Activated CD4-positive, alpha-beta T cell treated with anti-CD3 and anti-CD28 coated beads for 24 hours (primary cell): ENCODE measurements around the gene HS6ST1.

Experiments used
- DNase-seq, 2 donors: peaks; one replicate each; pipeline ENCODE4 v3.0.0-alpha.2; 2020; ENCODE audit warnings: low read depth in 2 of 2

The HS6ST1 gene

DNA sequence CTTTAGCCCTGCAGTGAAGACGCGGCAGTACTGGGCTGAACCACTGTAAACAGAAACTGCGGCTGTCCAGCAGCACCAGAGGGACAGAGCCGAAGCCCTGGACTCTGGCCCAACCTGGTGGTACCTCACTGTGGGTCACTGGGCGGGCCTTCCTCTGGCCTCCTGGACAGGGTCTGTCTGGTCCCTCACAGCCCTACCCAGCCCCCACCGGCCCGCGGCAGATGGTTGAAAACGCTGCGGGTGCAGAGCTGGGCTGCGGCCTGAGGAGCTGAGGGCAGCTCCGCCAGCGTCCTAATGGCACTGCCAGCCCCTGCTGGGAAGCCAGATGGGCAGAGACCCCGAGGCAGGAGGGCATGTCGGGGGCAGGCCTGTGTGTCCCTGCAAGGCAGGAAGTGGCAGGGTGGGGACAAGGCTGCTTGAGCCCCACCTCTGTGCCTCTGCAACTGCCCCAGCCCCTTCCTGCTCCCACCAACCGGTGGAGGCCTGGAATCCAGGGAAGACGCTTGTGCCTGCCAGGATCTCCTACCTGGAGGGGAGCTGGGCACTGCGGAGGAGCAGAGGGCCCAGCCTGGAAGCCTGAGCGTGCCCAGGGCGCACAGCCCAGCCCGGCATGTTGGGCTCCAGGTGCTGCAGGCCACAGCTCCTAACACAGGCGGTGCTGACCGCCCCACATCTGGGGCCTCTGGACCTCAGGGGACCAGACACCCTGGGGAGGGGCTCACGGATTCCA is 36.3 kb downstream of the HS6ST1 start:
- DNase-seq: no peak

DNA sequence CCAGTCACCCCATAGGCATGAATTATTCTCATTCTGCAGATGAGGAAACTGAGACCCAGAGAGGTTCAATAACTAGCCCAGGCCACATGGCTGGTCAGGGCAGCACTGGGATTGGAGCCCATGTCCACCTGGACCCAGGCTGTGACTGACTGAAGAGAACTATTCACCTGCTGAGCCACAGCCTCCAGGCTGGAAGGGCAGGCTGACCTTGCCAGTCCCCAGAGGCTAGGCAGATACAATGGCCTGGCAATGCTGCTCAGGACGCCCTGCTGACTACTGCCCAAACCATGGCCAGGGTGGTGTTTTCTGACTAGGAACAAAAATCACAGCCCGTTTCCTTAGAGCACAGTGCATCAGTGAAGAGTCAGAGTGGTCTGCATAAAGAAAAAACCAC is 36.8 kb downstream of the HS6ST1 start:
- DNase-seq: no peak

DNA sequence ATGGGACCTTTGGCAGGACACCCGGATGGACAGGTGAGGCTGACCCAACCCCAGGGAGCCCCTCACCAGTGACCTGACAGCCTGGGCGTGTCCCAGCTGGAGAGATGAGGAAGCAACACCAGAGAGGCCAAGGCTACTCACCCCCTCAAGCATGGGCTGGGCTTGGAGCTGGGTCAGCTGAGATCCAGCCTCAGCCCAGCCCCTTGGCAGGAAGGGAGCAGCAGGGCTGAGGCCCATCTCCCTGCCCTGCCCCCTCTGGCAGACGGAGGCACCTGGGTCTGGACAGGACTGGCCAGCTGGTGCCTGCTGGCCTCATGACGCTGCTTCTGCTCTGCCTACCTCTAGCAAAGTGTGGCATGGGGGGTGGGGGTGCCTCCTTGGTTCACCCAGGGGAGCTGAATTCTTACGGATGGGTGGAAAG is 37.8 kb downstream of the HS6ST1 start:
- no peak for DNase-seq

DNA sequence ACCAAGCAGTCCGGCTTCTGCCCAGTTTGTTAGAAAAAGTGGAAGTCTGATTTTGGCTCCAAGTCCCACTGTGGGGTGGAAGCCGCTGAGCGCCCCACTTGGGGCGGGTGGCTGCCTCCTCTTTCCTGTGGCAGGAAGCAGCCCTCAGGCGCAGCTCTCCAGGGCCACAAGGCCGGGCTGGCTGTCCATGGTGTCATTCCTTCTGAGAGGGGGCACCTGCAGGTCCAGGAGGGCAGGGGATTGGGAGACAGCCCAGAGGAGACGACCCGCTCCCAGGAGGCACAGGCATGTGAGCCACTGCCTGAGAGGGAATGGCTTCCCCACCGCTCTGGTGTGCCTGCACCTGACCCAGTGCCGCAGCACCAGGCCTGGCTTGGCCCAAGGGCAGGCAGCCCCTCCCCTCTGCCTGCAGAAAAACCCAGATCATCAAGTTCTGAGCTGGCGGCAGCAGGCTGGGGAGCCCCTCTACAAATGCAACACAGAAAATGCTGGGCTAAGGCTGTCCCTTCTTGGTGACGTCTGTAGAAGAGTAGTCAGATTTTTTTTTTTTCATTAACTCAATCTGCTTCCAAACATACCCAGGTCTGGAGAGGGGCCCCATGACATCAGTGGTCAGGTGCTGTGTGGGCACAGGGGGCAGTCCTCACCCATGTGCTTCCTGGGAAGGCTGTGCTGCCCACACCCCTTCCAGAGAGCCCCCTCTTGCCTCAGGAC is 38.4 kb downstream of the HS6ST1 start:
- DNase-seq: no peak

DNA sequence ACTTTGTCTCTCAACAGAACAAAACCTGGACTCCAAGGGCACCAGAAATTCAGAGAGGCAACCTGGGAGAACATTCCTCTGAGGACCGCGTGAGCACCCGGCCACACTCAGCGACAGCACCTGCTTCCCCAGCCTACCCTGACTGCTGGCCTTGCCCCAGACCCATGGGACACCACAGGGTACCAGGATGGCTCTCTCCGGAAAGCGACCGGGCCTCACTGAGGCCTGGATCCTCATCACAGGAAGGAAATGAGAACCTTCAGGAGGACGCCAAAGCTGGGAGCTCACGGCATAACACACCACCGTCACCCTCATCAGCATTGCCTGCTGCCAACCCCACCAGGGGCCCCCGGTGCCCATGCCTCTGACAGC is 38.9 kb downstream of the HS6ST1 start:
- no peak for DNase-seq

DNA sequence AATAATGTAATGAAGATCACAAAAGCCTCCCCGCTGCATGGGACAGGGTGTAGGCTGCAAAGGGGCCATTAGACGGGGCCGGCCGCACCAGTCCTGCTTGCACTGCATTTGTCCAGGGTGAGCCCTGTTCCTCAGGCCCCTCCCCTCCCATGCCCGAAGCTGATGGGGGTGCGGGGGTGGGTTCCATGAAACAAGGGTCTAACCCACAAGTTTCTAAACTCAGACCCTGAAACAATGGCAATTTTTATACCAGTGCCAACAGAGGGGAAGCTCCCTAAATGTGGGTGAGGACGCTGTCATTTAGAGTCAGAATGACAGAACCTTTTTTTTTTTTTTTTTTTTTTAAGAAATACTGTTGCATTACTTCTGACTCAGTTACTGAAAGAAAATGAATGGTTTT is 39.7 kb downstream of the HS6ST1 start:
- DNase-seq: no peak

DNA sequence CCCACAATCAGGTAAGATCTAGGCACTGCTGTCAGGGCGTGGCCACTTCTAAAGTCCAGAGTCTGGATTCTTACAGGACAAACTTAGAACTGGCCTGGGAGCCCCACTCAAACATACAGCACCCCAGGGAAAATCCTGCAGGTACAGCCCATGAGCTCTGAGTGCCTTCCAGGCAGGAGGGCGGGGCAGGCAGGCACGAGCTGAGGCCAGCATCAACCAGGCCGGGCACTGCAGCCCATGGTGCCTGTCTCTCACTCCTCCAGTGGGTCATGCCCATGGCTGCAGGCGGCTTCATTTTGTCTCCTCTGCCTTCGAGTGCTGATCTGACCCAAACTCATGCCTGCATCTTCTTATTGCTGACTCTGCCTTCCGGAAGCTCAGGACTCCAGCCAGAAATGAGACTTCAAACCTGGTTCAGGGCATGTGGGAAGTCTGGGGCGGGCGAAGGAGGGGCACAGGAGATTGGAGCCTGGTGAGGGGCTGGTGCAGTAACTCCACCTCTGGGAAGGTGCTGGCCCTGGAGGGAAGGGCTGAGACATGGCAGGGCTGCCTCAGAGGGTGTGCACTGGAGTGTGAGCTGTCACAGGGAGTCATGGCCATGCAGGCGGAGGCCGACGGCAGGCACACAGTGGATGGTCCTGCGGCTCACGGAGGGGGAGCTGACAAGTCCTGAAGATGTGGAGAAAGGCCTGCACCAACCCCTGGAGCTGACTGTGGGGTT is 40.5 kb downstream of the HS6ST1 start:
- no peak for DNase-seq

DNA sequence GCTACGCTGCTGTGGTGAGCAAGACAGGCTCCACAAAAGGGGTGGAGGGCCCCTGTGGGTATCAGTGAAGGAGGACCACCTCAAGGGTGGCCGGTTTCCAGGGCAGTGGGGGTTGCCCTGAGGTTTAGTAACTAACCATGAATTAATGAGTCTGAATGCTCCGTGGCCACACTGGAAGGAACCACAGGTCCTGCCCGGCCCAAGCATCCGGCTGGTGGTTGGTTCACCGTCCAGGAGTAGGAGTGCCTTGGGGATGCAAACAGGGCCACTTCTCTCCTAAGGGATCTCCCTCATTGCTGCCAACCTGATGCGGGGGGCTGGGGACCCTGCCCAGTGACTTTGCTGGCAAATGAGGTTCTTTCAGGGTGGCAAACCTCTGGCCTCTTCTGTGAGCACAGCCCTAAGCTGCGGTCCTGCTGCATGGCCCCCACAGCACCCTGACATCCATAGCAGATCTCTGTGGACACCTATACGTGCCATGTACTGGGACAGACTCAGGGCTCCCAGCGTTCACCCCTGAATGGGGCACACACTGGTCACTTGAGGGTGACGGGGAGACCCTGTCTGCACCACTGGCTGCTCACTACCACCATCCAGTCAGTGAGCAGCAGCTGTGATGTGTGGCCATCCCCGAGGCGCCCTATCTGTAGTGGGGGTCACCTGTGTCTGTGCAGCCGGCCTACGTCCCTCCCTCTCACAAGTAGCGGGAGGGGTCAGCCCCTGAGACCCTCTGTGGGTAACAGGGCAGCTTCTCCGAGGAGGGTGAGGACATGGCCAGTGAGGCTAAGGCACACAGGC is 41.6 kb downstream of the HS6ST1 start:
- DNase-seq: no peak

DNA sequence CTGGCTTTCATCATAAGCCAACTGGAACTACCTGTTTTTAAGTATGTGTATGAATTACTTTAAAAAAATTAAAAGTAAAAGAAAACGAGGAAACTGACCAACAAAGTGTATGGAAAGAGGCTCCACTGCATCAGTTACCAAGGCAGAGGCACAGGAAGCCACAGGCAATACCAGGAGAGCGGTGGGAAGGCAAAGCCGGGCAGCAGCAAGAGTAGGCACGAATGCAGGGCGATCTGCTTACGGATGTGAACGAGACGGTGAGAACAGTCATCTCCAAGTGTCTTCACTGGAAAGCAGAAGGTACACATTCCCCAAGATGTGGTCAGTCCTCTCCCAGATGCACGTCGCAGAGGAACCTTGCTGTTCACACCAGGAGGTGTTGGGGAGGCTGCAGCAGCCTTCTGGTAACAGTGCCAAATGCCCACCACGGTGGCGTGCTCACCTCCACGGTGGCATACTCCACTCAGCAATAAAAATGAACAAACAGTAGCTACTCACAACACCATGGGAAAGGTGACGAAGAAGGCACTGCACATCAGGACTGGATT is 43.1 kb downstream of the HS6ST1 start:
- no peak for DNase-seq

DNA sequence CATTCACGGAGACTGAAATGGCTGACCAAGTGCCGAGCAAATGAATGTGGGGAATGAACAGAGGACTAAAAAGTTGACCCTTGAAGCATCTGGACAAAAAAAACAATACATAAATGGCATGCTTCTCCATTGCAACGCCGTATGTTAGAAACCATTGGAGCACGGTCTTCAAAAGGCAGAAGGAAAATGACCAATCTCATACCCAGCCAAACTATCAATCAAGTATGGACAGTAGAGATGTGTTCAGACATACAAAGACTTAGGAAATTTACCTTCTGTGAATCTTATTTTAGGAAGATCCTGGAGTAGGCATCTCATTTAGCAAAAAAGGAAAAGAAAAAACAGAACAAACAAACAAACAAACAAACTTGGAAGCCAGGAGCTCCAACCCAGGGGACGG is 44.5 kb downstream of the HS6ST1 start:
- DNase-seq: no peak

DNA sequence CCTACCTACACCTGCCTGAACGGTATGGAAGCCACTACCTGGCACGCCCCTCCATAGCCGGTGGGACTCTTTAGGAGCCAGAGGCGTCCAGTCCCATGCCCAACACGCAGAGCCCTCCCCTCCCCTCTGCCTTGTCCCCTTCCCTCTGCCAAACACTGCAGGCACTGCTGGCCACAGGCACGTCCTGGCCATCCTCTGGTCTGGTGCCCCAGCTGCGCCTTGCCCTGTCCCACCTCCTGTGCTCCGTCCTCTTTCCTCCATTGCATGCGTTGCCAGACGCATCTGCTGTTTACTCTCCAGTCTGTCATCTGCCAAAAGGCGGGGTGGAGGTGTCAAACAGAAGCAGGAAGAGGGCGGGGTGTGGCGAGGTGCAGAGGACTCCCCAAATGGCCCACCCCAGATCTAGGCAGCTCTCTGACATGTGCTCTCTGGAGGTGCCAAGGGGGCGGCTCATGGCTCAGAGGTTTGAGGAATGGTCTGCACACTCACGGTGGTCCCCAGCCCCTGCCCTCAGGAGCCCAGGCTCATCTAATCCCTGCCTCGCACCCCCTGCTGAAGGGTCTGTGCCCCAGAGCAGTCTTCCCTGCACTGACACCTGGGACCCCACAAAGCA is 45.1 kb downstream of the HS6ST1 start:
- DNase-seq: no peak

DNA sequence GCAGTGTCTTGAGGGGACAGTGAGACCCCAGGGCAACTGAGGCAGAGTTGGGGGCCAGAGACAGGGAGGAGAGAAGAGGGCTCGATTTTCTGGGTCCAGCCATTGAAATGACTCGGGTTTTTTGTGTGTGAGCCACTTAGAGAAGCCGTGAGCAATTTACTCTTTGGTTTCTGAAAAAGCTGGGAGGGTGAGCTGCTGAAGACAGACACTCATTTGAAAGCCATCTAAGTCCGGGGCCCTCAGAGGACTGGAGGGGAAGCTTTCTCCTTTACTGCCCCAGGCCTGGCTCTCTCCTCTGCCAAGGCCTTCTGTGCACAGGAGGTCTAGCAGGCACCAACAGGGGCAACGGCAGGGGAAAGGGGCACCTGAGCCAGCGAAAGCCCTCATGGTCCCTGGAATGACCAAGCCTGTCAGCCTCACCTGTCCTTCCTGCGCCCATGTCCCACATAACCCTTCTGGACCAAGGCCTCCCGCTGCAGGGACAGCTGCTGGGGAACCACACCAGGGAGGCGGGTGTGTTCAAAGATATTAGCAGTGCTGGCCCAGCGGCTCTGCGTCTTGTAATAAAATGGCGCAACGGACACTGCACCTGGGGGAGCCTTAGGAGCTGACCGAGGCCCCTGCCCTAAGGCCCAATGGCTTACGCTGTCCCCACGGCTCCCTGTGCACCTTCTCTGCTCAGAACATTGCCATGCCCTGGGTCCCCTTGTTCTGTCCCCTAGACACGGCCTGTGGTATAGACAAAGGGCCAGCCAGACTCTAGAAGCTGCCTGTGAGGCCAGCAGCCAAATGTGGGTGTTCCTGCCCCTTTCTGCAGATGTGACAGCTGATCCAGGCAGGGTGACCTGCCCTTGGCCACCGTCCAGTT is 45.8 kb downstream of the HS6ST1 start:
- no peak for DNase-seq

DNA sequence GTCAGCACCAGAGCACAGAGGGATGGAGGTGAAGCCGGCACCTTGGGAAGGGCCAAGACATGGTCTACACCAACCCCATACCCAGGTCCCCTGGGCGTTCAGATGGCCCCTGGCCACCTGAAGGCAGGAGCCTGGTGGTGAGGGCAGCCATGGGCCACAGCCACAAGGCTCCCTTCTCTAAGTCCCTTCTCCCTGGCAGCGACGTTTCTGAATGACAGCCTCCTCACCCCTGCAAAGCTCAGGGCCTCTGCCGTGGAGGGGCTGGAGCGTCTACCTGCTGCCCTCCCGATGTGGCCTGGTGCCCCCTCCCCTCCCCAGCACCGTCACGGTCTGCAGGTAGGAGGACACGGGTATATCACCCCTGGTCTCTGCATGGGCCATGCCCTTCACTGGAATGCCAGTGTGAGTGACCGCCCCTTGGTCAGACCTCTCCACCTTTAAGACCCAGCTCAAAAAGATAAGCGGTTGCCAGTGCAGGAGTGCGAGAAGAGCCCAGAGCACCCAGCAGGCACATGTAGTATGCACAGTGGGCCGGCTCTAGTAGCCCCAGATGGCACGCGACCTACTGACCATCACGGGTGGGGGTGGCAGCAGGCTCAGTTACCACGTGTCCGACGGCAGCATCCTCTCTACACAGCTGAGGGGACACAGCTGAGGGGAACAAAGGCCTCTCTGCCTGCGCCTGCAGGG is 46.6 kb downstream of the HS6ST1 start:
- DNase-seq: no peak

DNA sequence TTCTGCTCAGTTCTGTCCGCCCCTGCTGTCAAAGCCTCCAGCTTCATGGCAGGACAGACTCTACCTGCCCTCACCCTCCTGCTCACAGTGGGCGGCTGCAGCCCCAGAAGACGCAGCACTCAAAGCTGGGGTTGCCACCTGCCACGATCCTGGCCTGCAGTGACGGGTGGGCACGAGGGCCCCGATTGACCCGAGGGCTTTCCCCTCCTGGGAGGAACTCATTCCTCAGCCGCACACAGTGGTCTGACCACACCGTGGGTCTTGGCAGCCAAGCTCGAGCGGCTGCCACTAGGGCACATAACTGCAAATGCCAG is 47.1 kb downstream of the HS6ST1 start:
- no peak for DNase-seq

DNA sequence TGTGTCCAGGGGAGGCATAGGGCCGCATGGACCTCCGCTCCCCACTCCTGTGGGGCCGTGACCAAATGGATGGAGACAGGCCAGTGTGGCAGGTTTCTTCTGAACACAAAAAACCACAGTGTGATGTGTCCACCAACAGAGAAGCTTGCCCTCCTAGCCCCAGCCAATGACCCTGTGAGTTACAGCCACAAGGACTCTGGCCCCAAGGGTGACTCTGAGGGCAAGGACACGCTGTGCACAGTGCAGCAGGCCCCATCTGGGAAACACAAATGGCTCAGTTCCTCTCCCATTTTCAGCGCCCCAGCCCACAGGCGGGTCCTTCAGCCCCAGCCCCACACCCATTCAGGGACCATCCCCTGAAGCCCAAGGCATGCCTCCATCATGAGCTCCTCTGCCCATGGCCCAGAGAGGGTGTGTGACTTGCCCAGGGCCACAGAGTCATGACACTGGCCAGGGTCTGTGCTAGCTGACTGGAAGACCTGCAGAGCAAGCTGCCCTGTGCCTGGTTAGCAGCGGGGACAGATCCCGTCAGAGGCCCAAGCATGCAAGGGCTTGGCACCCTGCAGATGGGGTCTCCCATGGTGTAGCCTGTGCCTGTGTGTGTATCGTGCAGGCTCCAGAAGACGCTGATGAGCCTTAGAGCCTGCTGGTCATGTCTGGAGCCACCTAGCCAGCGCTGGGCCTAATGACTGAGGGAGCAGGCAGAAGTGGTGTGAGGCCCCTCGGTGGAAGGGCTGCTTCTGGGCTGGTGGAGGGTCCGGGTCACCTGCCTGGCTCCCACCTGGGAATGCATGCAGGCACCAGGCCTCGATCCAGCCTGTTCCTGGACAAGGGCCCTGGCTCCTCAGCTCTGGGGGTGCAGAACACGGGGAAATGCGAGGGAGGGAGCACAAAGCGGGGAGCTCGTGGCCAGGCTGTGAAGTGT is 47.7 kb downstream of the HS6ST1 start:
- DNase-seq: no peak

DNA sequence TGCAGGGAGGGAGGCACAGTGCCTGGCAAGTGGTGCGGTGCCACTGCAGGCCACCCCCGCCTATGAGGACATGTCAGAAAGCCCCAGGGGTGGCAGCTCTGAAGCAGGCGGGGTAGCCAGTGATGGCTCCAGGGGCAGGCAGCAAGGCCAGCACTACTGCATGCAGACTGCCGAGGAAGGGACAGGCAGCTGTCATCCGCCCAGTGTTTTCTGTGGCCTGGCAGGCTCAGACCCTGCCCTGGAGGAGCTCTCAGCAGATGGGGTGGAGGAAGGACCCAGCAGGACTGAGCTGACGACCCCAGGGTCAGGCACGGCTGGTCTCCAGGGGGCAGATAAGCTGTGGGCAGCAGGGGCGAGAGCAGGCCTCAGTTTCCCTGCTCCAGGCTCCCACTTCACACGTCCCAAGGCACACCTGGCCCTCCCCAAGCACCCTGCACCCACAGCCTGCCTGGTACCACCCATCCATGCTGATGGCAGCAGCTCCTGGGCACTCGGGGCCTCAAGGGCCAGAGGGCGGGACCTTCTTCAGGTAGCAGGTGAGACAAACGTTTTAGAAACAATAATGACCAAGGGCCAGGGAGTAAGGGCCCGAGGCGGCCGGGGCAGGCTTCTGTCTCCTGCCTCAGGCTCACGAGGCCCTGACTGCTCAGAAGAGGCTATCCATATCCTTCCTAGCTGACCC is 48.5 kb downstream of the HS6ST1 start:
- no peak for DNase-seq

DNA sequence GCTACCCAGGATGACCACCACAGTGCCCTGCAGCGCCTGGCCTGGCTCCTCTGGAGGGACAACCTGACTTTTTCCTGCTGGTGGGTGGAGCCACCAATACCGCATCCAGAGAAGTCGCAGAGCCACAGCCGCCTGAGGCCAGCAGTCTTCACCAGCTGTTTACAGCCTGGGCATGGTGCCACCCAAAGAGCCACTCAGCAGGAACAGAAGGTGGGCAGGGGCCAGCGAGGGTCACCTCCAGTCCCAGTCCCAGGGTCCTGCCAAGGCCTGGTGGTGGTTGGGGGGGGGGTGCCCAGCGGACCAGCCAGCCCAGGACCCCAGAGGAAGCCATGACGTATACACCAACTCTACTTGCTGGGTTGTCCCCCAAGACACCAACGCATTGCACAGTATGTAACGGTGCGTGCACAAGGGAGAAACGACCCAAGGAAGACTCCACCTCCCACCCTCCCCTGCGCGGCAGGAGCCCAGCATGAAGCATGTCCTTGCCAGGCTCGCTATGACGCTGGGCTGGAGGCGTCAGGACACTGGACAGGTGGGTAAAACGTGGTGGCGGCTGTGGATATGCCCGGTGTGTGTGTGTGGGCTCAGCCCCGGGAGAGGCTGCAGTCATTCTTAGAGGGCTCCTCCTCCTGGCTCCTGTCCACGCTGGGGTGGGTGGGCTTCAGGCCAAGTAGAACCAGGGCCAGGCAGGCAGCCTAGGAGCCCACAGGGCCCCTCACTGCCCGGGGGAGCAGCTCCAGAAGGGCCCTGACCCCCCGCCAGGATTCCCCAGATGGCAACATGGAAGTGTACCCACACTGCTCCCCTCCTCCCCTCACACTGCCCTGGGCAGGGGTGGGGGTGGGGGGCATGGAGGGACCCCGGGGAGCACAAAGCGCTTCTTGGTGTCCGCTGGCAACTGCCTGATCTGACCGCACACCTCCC is 49.3 kb downstream of the HS6ST1 start:
- DNase-seq: no peak
